ENCODE data around the gene LAMA5.

DNA sequence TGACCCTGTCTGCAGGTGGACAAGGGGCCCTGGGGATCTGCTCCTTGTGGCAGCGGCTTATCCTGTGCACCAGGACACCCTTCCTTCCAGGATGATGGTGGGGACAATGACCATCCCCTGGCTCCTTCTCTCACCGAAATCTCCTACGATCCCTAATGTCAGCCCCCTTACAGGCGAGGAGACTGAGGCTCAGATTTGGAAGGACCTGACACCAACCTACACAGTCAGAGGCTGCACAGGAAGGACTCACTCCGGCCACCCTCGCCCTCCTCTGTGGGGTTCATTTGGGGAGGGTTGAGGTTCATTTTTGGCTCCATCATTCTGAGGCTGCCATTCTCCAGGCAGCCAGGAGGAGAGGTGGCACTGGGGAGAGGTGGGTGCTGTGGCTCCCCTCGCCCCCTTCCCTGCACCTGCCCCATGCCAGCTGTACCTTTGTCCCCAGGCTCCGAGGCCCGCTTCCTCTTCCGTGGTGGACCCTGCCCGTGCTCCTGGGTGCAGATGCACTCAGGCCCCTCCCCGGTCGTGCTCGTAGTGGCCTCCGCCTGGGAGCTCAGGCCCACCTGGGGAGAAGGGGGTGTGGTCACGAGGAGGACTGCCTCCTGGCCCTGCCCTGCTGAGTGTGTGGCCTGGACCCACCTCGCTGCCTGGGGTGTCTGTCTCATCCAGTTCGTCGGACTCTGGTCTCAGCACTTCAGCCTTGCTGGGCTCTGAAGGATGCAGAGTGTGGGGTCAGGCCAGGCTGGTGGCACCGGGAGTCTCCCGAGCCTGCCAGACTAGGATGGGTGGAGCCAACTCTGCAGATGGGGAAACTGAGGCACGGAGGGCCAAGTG lies 45.3 kb upstream of the LAMA5 start:
- TF ChIP-seq POLR2AphosphoS5 (IDR thresholded peaks at IDR 0.05), result no peak
- TF ChIP-seq, protein P1, sequence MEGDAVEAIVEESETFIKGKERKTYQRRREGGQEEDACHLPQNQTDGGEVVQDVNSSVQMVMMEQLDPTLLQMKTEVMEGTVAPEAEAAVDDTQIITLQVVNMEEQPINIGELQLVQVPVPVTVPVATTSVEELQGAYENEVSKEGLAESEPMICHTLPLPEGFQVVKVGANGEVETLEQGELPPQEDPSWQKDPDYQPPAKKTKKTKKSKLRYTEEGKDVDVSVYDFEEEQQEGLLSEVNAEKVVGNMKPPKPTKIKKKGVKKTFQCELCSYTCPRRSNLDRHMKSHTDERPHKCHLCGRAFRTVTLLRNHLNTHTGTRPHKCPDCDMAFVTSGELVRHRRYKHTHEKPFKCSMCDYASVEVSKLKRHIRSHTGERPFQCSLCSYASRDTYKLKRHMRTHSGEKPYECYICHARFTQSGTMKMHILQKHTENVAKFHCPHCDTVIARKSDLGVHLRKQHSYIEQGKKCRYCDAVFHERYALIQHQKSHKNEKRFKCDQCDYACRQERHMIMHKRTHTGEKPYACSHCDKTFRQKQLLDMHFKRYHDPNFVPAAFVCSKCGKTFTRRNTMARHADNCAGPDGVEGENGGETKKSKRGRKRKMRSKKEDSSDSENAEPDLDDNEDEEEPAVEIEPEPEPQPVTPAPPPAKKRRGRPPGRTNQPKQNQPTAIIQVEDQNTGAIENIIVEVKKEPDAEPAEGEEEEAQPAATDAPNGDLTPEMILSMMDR (IDR thresholded peaks at IDR 0.05), result no peak
- TF ChIP-seq EP300 (IDR thresholded peaks at IDR 0.05), result no peak

All from sigmoid colon (tissue), 4 donors.